IMR-90 (cell line): Measurements from ENCODE around the gene TTK. TPM values are rescaled to one million over a fixed set of nuclear protein-coding genes. Genes with fewer than 3 reads are reported as not detected.

Source experiments
- ATAC-seq: fragments of 200-7000 bp; cut with Tn5 transposase; 2 replicates; pipeline ENCODE4 v1.9.1; 2020; ENCODE audit warnings: low read depth, mild to moderate bottlenecking, moderate library complexity
- BruUV-seq: library from RNA; stranded (reverse); fragments of 400-500 nt; replicated peaks from 2 replicates; lab custom pipeline; 2021; lab: Mats Ljungman, UMichigan
- CTCF ChIA-PET: fragments of 300-600 bp; formaldehyde crosslinking; extraction: SDS; loops from one replicate; lab custom pipeline; 2021; ENCODE audit warnings: antibody characterized with exemption; lab: Yijun Ruan, JAX
- POLR2A ChIA-PET: fragments of 300-600 bp; sonication (Branson Sonifier 250); formaldehyde crosslinking; loops from one replicate; lab custom pipeline; 2022; ENCODE audit warnings: antibody characterized with exemption; ENCODE audit not compliant: unreplicated experiment; lab: Charles Lee
- DNase-seq: peaks from one replicate; pipeline ENCODE4 v3.0.0; 2013
- H2AFZ ChIP-seq: replicated peaks from 2 replicates; pipeline ENCODE3; 2013; ENCODE audit warnings: low read length, mild to moderate bottlenecking; ENCODE audit not compliant: poor library complexity
- H2AK5ac ChIP-seq: 2 replicates; pipeline ENCODE4 v1.6.1; 2013; ENCODE audit warnings: low read depth, low read length, inconsistent platforms
- H2AK9ac ChIP-seq: replicated peaks from 2 replicates; pipeline ENCODE3; 2013; ENCODE audit warnings: mild to moderate bottlenecking, low read depth, low read length, moderate library complexity; ENCODE audit not compliant: poor library complexity
- H2BK120ac ChIP-seq: 2 replicates; pipeline ENCODE4 v1.6.1; 2013; ENCODE audit warnings: low read depth, low read length, inconsistent platforms
- H2BK15ac ChIP-seq: 3 replicates; pipeline ENCODE4 v1.6.1; 2013; ENCODE audit warnings: low read depth, low read length, inconsistent platforms
- H2BK20ac ChIP-seq: 2 replicates; pipeline ENCODE4 v1.6.1; 2013; ENCODE audit warnings: low read depth, mild to moderate bottlenecking, inconsistent platforms, low read length, moderate library complexity
- H2BK5ac ChIP-seq: 2 replicates; pipeline ENCODE4 v1.6.1; 2013; ENCODE audit warnings: mild to moderate bottlenecking, low read depth, low read length, inconsistent platforms; ENCODE audit not compliant: poor library complexity, severe bottlenecking
- H3K14ac ChIP-seq: replicated peaks from 2 replicates; pipeline ENCODE4 v1.6.1; 2013; ENCODE audit warnings: low read depth, low read length, inconsistent platforms
- H3K18ac ChIP-seq: 2 replicates; pipeline ENCODE4 v1.6.1; 2013; ENCODE audit warnings: low read depth, low read length, control low read depth
- H3K23ac ChIP-seq: 2 replicates; pipeline ENCODE4 v1.6.1; 2013; ENCODE audit warnings: low read depth, low read length, inconsistent platforms
- H3K27ac ChIP-seq: 2 replicates; pipeline ENCODE4 v1.5.1; 2013; ENCODE audit warnings: mild to moderate bottlenecking, control low read depth, low read length; ENCODE audit not compliant: insufficient read depth
- H3K27me3 ChIP-seq: 2 replicates; pipeline ENCODE4 v1.6.1; 2013; ENCODE audit warnings: low read length; ENCODE audit not compliant: control insufficient read depth, insufficient read depth
- H3K36me3 ChIP-seq: 2 replicates; pipeline ENCODE4 v1.6.1; 2013; ENCODE audit warnings: low read length, mixed read lengths; ENCODE audit not compliant: control insufficient read depth, insufficient read depth
- H3K4ac ChIP-seq: 2 replicates; pipeline ENCODE4 v1.6.1; 2013; ENCODE audit warnings: low read depth, low read length, inconsistent platforms
- H3K4me1 ChIP-seq: 2 replicates; pipeline ENCODE4 v1.6.1; 2013; ENCODE audit warnings: low read length, mixed read lengths; ENCODE audit not compliant: control insufficient read depth, insufficient read depth
- H3K4me2 ChIP-seq: 2 replicates; pipeline ENCODE4 v1.6.1; 2013; ENCODE audit warnings: low read depth, mild to moderate bottlenecking, control low read depth, low read length, moderate library complexity
- H3K4me3 ChIP-seq: 2 replicates; pipeline ENCODE4 v1.5.1; 2013; ENCODE audit warnings: low read depth, mild to moderate bottlenecking, control low read depth, low read length, moderate library complexity; ENCODE audit not compliant: insufficient read depth
- H3K56ac ChIP-seq: 2 replicates; pipeline ENCODE4 v1.6.1; 2013; ENCODE audit warnings: low read length, inconsistent platforms; ENCODE audit not compliant: insufficient read depth; ENCODE audit errors: extremely low read depth
- H3K79me1 ChIP-seq, 2 experiments: 2 replicates each; pipeline ENCODE4 v1.6.1; 2013; ENCODE audit warnings: low read length in 2 of 2, inconsistent platforms in 1 of 2, low read depth in 1 of 2
- H3K9ac ChIP-seq: 2 replicates; pipeline ENCODE4 v1.6.1; 2013; ENCODE audit warnings: low read depth, low read length, control low read depth
- H3K9me1 ChIP-seq: 2 replicates; pipeline ENCODE4 v1.6.1; 2013; ENCODE audit warnings: low read length, inconsistent platforms; ENCODE audit not compliant: insufficient read depth
- H3K9me3 ChIP-seq: 2 replicates; pipeline ENCODE4 v1.6.1; 2013; ENCODE audit warnings: low read length; ENCODE audit not compliant: control insufficient read depth, insufficient read depth
- H4K20me1 ChIP-seq: 2 replicates; pipeline ENCODE4 v1.6.1; 2013; ENCODE audit warnings: low read length, inconsistent platforms; ENCODE audit not compliant: insufficient read depth
- H4K5ac ChIP-seq: 2 replicates; pipeline ENCODE4 v1.6.1; 2013; ENCODE audit warnings: mild to moderate bottlenecking, low read depth, low read length, control low read depth
- H4K8ac ChIP-seq, 2 experiments: 2 replicates each; pipeline ENCODE4 v1.6.1; 2013; ENCODE audit warnings: low read depth in 2 of 2, low read length in 2 of 2, control low read depth in 1 of 2, inconsistent platforms in 1 of 2
- H4K91ac ChIP-seq: 2 replicates; pipeline ENCODE4 v1.6.1; 2013; ENCODE audit warnings: low read depth, low read length, inconsistent platforms; ENCODE audit not compliant: insufficient read depth
- BHLHE40 ChIP-seq: fragments of 150-350 bp; IDR thresholded peaks from 2 replicates; pipeline ENCODE4 v1.6.1; 2016; ENCODE audit warnings: mild to moderate bottlenecking, low read depth, low read length
- CEBPB ChIP-seq: IDR thresholded peaks from 2 replicates; pipeline ENCODE4 v1.6.1; 2012; ENCODE audit warnings: low read depth, low read length, improper control_type of control experiment
- CHD1 ChIP-seq: IDR thresholded peaks from 2 replicates; pipeline ENCODE4 v1.6.1; 2012; ENCODE audit warnings: low read depth, low read length, improper control_type of control experiment
- FOS ChIP-seq: fragments of 150-350 bp; IDR thresholded peaks from 2 replicates; pipeline ENCODE4 v1.6.1; 2016; ENCODE audit warnings: low read depth, low read length
- MAFK ChIP-seq: IDR thresholded peaks from 2 replicates; pipeline ENCODE4 v1.6.1; 2012; ENCODE audit warnings: low read depth, low read length, improper control_type of control experiment
- MAZ ChIP-seq: IDR thresholded peaks from 2 replicates; pipeline ENCODE4 v1.6.1; 2012; ENCODE audit warnings: low read depth, mild to moderate bottlenecking, low read length, improper control_type of control experiment, moderate library complexity, borderline replicate concordance
- MXI1 ChIP-seq: IDR thresholded peaks from 2 replicates; pipeline ENCODE4 v1.6.1; 2012; ENCODE audit warnings: low read depth, mild to moderate bottlenecking, low read length, moderate library complexity, borderline replicate concordance
- NFE2L2 ChIP-seq: fragments of 150-350 bp; IDR thresholded peaks from 2 replicates; pipeline ENCODE4 v1.6.1; 2016; ENCODE audit warnings: low read depth, mild to moderate bottlenecking, low read length
- POLR2A ChIP-seq: IDR thresholded peaks from 2 replicates; pipeline ENCODE4 v1.6.1; 2012; ENCODE audit warnings: mild to moderate bottlenecking, low read depth, low read length
- RAD21 ChIP-seq: IDR thresholded peaks from 2 replicates; pipeline ENCODE4 v1.6.1; 2012; ENCODE audit warnings: low read length, improper control_type of control experiment
- RCOR1 ChIP-seq: IDR thresholded peaks from 2 replicates; pipeline ENCODE4 v1.6.1; 2012; ENCODE audit warnings: mild to moderate bottlenecking, low read length, improper control_type of control experiment; ENCODE audit not compliant: insufficient replicate concordance
- RFX5 ChIP-seq: IDR thresholded peaks from 2 replicates; pipeline ENCODE4 v1.8.0; 2012; ENCODE audit warnings: low read depth, mild to moderate bottlenecking, low read length, moderate library complexity
- SMC3 ChIP-seq: fragments of 150-350 bp; IDR thresholded peaks from 2 replicates; pipeline ENCODE4 v1.6.1; 2016; ENCODE audit warnings: low read depth, mild to moderate bottlenecking, antibody characterized with exemption, low read length, moderate library complexity
- WGBS, 2 experiments: methylation state at CpG; one replicate each; pipeline versions ENCODE4 v1.1.5 to v1.1.7; 2013; ENCODE audit warnings: missing lambda C conversion rate in 2 of 2; ENCODE audit not compliant: insufficient read length in 1 of 2; ENCODE audit errors: extremely low coverage in 2 of 2; 5-methylcytosine and 5-hydroxymethylcytosine counted together
- dilution Hi-C: fragments of 300-500 bp; cut with HindIII; formaldehyde crosslinking; loops from one replicate; pipeline ENCODE4 v1.14.3; 2018; ENCODE audit warnings: low sequenced_read_pairs; ENCODE audit not compliant: unreplicated experiment
- in situ Hi-C: fragments of 300-500 bp; cut with MboI; formaldehyde crosslinking; loops from 3 replicates; pipeline ENCODE4 v1.14.3; 2019; ENCODE audit warnings: low sequenced_read_pairs, inconsistent platforms, mixed read lengths
- intact Hi-C: fragments of 100-400 bp; cut with micrococcal nuclease; formaldehyde crosslinking; loops from 2 replicates; pipeline ENCODE4 v1.10.0; 2022
- polyA plus RNA-seq, 3 experiments: library from polyadenylated mRNA; depleted of rRNA; stranded (reverse); fragments of >200 nt; gene quantifications; 2 replicates each; pipeline ENCODE4 v1.2.3, GENCODE V29; 2012; ENCODE audit warnings: low replicate concordance in 1 of 3
- total RNA-seq: library from RNA; depleted of rRNA; stranded (reverse); fragments of >200 nt; gene quantifications from 2 replicates; pipeline ENCODE4 v1.2.3, GENCODE V29; 2012
- TF ChIP-seq, protein P1 (sequence below): conservative IDR thresholded peaks from 2 replicates; pipeline ENCODE4 v1.5.1; 2012; ENCODE audit warnings: mild to moderate bottlenecking, low read depth, low read length, improper control_type of control experiment
- TF ChIP-seq, protein P2 (sequence below): fragments of 150-350 bp; IDR thresholded peaks from 2 replicates; pipeline ENCODE4 v1.6.1; 2017; ENCODE audit warnings: mild to moderate bottlenecking, antibody characterized with exemption, low read length, low read depth
- TF ChIP-seq, protein P3 (sequence below): fragments of 150-350 bp; IDR thresholded peaks from 2 replicates; pipeline ENCODE4 v1.6.1; 2016; ENCODE audit warnings: low read depth, mild to moderate bottlenecking, low read length, moderate library complexity, borderline replicate concordance

TTK gene
- total and polyA plus RNA-seq, 2 of the 4 experiments (the other 2 are of a cell fraction), result 7.5 to 21.5 TPM

DNA sequence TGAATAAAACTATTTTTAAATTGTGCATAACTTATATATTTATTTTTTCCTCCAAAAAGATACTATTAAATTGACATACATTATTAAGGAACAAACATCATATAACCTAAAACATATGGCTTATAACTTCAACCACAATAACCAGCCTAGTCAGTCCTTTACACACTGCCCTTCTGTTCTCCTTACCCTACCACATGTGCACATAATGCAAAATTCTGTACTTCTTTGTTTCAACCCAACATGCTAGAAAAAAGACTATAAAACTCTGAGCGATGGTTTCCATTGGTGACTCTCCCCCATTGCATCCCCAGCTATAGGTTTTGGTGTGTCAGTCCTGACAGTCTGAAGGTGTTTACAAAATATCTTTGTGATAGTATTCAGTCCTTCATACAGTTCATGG lies 14.8 kb upstream of the TTK start:
- H4K8ac ChIP-seq, result no peak overlapping the region
- TF ChIP-seq, protein P1, sequence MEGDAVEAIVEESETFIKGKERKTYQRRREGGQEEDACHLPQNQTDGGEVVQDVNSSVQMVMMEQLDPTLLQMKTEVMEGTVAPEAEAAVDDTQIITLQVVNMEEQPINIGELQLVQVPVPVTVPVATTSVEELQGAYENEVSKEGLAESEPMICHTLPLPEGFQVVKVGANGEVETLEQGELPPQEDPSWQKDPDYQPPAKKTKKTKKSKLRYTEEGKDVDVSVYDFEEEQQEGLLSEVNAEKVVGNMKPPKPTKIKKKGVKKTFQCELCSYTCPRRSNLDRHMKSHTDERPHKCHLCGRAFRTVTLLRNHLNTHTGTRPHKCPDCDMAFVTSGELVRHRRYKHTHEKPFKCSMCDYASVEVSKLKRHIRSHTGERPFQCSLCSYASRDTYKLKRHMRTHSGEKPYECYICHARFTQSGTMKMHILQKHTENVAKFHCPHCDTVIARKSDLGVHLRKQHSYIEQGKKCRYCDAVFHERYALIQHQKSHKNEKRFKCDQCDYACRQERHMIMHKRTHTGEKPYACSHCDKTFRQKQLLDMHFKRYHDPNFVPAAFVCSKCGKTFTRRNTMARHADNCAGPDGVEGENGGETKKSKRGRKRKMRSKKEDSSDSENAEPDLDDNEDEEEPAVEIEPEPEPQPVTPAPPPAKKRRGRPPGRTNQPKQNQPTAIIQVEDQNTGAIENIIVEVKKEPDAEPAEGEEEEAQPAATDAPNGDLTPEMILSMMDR, result no peak
- TF ChIP-seq, protein P2, sequence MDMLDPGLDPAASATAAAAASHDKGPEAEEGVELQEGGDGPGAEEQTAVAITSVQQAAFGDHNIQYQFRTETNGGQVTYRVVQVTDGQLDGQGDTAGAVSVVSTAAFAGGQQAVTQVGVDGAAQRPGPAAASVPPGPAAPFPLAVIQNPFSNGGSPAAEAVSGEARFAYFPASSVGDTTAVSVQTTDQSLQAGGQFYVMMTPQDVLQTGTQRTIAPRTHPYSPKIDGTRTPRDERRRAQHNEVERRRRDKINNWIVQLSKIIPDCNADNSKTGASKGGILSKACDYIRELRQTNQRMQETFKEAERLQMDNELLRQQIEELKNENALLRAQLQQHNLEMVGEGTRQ, result no peak
- no peak for TF ChIP-seq SMC3
- TF ChIP-seq, protein P3, sequence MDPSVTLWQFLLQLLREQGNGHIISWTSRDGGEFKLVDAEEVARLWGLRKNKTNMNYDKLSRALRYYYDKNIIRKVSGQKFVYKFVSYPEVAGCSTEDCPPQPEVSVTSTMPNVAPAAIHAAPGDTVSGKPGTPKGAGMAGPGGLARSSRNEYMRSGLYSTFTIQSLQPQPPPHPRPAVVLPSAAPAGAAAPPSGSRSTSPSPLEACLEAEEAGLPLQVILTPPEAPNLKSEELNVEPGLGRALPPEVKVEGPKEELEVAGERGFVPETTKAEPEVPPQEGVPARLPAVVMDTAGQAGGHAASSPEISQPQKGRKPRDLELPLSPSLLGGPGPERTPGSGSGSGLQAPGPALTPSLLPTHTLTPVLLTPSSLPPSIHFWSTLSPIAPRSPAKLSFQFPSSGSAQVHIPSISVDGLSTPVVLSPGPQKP, result no peak
- TF ChIP-seq FOS, result no peak
- TF ChIP-seq RCOR1, result no peak
- no peak for TF ChIP-seq MXI1
- TF ChIP-seq MAZ, result no peak
- TF ChIP-seq CEBPB, result no peak
- TF ChIP-seq MAFK, result no peak
- TF ChIP-seq RAD21, result no peak
- no peak for TF ChIP-seq RFX5
- no peak for TF ChIP-seq NFE2L2
- TF ChIP-seq CHD1, result no peak
- no peak for TF ChIP-seq POLR2A
- no peak for TF ChIP-seq BHLHE40
- DNase-seq (no peak), ATAC-seq (no peak)
- no TSS peak for BruUV-seq
- in situ Hi-C loops, result no loop called here
- H3K36me3 ChIP-seq, result no peaks in the 10 kb centered on the region
- H3K27me3 ChIP-seq, result peaks cover 4% of the 10 kb centered on the region
- no peak overlapping the region for H2AFZ ChIP-seq
- dilution Hi-C loops, result no loop called here
- H2BK20ac ChIP-seq, result no peak overlapping the region
- H3K56ac ChIP-seq, result no peak overlapping the region
- intact Hi-C loops, result no loop called here
- H2BK5ac ChIP-seq, result no peak overlapping the region
- no peak overlapping the region for H3K14ac ChIP-seq
- H3K9me1 ChIP-seq, result no peaks in the 10 kb centered on the region
- no peak overlapping the region for H2AK5ac ChIP-seq
- H4K5ac ChIP-seq, result no peak overlapping the region
- POLR2A ChIA-PET, result no interaction called here
- no peak overlapping the region for H3K4me2 ChIP-seq
- no peak overlapping the region for H3K23ac ChIP-seq
- CTCF ChIA-PET, result no interaction called here
- no peaks in the 10 kb centered on the region for H3K79me1 ChIP-seq
- H2BK15ac ChIP-seq, result no peak overlapping the region
- no peaks in the 10 kb centered on the region for H3K4me1 ChIP-seq
- no peak overlapping the region for H3K9ac ChIP-seq
- no peak overlapping the region for H2BK120ac ChIP-seq
- no peak overlapping the region for H4K91ac ChIP-seq
- no peaks in the 10 kb centered on the region for H4K20me1 ChIP-seq
- H3K27ac ChIP-seq, result no peak overlapping the region
- no peak overlapping the region for H3K4me3 ChIP-seq
- H3K9me3 ChIP-seq, result no peaks in the 10 kb centered on the region
- H2AK9ac ChIP-seq, result no peak overlapping the region
- H3K4ac ChIP-seq, result no peak overlapping the region
- no CpG with 5 or more reads among the region's 1 CpG for WGBS, 2 experiments
- H3K18ac ChIP-seq, result no peak overlapping the region
